GM18909 (cell line): ENCODE results near the gene MYH16.
"Not testable (repeated sequence)": the region's sequence is repeated elsewhere in the genome, so short reads cannot be mapped to it uniquely, and the experiment has no call there.

Source experiments
- ATAC-seq: cut with Tn5 transposase; IDR thresholded peaks from one replicate; pipeline ENCODE4 v1.9.1; 2021; ENCODE audit warnings: mild to moderate bottlenecking; ENCODE audit not compliant: unreplicated experiment, poor library complexity

Gene MYH16

DNA sequence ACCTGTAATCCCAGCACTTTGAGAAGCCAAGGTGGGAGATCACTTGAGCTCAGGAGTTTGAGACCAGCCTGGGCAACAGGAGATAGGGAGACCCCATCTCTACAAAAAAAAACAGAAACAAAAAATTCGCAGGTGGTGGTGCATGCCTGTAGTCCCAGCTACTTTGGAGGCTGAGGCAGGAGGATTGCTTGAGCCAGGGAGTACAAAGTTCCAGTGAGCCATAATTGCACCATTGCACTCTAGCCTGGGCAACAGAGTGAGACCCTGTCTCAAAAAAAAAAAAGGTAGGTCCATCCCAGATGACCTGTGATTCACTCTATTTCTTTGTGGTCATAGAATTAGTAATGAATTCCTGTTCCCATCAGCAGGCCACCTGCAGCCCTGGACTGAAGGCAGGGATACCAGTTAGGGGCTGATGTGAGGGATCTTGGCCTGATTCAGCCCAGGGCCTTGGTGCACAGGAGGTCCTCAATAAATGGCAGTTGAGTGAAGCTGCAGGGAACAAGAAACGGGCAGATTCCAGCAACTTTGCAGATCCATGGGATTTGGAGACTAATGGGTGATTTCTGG lies at the start of gene MYH16:
Gene MYH16 (plus strand): TSS at position 364 of the 570 bp plus-strand sequence.
- ATAC-seq: no peak

DNA sequence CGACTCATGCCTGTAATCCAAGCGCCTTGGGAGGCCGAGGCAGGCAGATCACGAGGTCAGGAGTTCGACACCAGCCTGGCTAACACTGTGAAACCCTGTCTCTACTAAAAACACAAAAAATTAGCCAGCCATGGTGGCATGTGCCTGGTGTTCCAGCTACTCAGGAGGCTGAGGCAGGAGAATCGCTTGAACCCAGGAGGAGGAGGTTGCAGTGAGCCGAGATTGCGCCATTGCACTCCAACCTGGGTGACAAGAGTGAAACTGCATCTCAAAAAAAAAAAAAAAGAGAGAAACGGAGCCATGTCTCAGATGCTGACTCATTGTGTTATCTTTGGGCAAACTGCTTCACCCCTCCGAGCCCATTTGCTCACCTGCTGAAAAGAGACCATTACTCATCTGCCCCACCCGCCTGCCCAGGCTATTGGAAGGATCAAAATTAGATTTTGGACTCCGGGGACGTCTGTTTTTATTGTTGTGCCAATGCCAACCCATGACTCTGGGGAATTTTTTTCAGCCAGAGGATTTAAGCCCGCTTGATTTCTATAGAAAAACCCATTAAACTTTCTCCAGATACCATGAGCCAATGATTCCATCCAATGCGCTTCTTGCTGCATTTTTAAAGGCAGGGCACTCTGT lies 48.3 kb upstream of the MYH16 start:
- ATAC-seq: not testable (repeated sequence)

DNA sequence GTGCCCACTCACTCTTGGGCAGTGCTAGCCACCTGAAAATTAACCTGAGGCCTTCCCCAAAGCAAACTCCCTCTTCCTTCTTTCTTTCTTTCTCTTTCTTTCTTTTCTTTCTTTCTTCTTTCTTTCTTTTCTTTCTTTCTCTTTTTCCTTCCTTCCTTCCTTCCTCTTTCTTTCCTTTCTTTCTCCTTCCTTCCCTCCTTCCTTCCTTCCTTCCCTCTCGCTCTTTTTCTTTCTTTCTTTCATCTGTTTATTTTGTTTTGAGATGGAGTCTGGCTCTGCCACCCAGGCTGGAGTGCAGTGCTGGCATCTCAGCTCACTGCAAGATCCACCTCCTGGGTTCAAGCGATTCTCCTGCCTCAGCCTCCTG lies 47.8 kb upstream of the MYH16 start:
- no peak for ATAC-seq

DNA sequence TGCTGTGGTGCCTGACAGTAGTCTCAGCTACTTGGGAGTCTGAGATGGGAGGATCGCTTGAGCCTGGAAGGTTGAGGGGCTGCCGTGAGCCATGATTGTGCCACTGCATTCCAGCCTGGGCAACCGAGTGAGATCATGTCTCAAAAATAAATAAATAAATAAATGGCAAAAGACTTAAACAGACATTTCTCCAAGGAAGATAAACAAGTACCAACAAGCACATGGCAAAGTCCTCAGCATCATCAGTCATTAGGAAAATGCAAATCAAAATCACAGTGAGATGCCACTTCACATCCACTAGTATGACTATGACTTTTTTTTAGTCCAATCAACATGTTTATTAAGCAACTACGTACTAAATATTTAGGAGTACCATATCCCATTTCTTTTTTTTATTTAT lies 43.4 kb upstream of the MYH16 start:
- ATAC-seq: no peak

DNA sequence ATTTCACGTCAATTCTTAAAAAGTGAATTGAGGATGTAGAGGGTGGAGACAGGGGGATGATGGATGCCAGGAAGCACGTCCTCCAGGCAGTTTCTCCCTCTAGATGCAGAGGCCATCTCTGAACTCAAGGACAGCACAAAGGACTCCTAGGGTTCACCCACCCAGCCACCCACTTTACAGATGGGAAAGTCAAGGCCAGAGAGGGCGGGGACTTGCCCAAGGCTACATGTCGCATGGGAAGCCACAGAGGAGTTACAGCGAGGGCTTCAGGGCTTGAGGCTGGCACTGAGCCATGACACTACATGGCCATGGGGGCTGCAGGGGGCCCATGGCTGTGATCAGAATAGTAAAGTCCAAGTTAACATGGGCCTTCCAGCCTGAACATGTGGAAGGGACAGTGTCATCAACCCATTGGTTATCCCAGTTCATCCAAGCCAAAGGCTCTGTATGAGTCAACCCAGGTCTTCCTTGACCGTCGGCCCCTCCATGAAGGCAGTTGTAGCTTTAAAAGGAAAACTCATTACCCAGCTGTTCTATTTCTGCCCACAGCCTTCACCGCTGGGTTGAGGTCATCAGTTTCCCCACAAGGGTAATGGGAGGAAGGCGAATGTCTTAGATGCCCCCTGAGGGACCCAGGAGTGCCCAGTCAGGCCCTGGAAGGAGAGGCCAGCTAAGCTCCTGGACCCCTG lies 40.4 kb upstream of the MYH16 start:
- no peak for ATAC-seq

DNA sequence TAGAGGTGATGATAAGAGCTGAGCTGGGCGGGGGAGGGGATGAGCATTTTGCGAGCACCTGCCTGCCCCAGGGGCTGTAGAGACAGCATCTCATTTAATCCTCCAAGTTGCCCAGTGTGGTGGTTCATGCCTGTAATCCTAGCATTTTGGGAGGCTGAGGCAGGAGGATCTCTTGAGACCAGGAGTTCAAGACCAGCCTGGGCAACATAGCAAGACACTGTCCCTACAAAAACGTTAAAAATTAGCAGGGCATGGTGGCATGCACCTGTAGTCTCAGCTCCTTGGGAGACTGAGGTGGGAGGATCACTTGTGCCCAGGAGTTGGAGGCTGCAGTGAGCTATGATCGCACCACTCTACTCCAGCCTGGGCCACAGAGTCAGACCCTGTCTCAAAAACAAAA lies 39.7 kb upstream of the MYH16 start:
- not testable (repeated sequence) for ATAC-seq

DNA sequence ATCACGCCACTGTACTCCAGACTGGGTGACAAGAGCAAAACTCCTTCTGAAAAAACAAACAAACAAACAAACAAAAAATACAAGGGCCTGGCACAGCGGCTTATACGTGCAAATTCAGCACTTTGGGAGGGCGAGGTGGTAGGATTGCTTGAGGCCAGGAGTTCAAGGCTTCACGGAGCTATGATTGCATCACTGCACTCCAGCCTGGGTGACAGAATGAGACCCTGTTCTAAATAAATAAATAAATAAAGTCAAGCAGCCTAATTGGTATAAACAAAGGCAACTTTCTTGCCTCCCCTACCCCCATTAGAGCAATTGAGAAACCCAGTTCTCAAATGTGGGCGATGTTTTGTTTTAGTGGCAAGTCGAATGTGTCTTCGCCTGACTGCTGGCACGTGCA lies 38.5 kb upstream of the MYH16 start:
- no peak for ATAC-seq

DNA sequence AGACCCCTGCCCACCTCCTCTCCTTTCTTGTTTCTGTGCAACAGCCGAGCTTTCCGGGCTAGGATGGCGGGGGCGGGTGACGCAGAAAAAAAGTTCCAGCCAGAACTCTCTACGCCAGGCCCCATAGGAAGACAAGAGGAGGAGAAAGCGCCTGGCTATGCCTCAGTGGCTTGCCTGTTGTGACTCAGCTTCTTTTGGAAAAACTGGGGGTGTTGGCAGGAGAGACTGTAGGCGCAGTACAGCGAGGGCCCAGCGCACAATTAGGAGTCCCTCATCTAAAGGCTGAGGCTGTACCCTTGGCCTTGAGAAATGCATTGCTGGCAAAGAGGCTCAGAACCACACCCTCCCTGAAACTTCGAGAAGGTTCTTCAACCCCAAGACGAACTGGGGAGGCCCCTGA lies 36.7 kb upstream of the MYH16 start:
- ATAC-seq: no peak

DNA sequence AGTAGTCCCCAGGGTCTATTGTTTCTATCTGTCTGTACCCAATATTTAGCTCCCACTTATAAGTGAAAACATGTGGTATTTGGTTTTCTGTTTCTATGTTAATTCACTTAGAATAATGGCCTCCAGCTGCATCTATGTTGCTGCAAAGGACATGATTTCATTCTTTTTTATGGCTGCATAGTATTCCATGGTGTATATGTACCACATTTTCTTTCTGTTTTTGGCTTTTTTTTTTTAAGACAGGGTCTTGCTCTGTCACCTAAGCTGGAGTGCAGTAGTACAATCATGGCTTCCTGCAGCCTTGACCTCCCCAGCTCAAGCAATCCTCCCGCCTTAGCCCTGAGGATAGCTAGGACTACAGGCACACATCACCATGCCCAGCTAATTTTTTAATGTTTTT lies 34.8 kb upstream of the MYH16 start:
- ATAC-seq: not testable (repeated sequence)

DNA sequence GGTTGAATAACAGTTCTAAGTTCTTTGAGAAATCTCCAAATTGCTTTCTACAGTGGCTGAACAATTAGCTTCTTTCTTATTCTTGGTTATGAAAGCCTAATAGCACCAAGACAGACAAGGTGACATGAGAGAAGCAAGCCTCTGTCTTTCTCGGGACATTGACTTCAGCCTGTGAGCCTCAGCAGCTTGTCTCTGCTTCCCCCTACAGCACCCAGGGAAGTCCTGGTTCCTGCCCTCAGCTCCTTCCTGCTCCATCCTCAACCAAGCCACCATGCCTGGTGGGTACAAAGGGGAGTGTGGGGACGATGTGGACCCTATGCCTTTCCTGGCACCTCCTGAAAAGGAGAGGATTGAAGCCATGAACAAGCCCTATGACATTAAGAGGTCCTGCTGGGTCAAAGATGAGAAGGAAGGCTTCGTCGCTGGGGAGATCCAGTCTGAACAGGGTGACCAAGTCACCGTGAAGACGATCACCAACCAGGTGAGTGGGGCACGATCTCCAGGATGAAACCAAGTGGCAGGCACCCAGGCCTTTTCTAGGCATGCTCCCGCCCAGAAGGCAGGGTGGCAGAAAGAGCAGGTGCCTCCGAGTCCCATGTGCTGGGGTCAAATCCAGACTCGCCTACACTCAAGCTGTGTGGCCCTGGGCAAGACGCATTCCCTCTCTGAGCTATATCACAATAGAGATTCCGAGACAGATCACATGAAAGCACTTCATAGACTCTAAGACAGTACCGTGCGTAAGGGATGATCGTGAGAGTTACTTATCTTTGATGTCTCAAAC lies 33.9 kb upstream of the MYH16 start:
- no peak for ATAC-seq

DNA sequence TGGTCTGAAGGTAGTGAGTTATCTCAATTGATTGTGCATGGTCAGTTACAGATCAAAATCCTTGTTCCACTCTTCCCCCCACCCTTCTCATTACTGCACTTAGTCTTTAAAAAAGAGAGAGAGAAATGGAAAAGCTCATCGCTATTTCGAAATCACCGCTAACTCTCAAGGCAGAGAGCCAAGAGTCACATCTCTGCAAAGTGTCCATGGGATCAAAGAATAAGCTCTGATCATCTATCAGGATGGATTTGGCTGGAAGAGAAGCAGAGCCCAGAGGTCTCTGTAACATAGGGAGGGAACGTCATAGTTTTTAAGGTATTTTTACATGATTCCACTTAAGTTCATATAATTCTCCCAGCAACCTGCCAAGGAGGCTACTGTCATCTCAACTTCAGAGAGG lies 30.0 kb upstream of the MYH16 start:
- no peak for ATAC-seq

DNA sequence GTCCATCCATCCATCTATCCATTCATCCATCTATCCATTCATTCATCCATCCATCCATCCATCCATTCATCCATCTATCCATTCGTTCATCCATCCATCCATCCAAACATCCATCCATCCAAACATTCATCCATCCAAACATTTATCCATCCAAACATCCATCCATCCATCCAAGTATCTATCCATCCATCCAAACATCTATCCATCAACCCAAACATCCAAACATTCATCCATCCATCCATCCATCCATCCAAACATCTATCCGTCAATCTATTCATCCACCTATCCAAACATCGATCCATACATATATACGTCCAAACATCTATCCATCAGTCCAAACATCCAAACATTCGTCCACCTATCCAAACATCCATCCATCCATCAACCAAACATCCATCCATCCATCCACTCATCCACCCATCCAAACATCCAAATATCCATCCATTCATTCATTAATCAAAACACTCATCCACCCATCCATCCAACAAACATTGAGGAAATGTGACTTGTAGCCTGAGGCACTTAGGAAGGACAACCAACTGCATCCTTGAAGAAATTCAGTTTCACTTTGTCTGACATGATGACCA lies 28.8 kb upstream of the MYH16 start:
- no peak for ATAC-seq

DNA sequence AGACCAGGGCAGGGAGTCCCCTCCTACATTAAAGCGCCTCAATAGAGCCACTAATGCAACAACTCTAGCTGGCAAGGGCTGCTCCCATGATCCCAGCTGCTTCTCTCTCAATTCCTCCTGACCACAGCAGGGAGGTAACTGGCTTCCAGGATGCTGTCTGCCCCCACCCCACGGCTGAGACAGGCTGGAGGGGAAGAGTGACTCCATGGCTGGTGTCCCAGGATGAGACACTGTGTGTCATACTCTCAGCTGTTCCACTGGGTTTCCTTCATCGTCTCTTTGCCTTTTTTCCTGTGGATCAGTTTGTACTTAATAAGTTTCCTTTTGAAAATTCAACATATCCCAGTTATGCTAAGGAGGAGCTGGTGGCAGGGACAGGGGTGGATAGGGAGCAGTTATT lies 27.7 kb upstream of the MYH16 start:
- ATAC-seq: no peak

DNA sequence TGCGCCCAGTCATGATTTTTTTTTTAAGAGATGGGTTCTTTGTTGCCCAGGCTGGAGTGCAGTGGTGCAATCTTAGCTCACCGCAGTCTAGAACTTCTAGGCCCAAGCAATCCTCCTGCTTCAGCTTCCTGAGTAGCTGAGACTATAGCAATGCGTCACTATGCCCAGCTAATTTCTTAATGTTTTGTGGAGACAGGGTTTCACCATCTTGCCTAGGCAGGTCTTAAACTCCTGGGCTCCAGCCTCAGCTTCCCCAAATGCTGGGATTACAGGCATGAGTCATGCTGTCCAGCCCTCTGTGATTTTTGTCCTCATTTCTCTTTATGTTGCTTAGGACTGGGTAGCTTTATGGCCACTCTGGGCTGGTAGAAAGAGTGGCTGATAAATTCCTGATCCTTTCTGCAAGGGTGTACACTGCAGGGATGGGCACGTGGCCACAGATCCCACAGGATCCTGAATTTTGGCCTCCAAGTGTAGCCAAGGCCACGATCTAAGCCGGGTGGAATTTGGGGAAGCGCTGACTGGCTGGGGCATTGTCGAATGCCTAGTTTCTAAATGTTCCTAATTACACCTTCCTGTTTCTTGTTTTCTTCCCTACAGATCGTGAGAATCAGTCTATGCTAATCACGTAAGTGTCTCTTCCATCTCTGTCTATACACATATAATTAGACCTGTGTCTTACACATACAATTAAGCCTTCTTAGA lies 24.1 kb upstream of the MYH16 start:
- no peak for ATAC-seq

DNA sequence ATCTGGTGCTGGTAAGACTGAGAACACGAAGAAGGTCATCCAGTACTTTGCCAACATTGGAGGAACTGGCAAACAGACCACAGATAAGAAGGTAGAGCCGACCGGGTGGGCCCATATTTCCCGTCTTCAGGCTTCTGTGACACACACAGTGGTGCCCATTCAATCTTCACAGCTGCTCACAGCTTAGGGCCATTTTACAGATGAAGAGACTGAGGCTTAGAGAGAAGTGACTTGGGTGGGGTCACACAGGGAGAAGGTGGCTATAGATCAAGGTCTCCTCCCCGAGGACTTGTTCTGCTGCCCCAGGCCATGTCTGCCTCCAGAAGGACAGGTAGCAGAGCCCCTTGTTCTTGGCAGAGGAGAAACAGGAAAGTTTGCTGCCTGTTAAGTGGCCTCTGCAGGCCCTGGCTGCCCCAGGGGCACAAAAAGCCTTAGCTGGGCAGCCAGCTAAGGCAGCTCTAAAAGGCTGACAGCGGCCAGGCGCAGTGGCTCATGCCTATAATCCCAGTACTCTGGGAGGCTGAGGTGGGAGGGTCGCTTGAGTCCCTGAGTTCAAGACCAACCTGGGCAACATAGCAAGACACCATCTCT lies 22.6 kb upstream of the MYH16 start:
- ATAC-seq: no peak

DNA sequence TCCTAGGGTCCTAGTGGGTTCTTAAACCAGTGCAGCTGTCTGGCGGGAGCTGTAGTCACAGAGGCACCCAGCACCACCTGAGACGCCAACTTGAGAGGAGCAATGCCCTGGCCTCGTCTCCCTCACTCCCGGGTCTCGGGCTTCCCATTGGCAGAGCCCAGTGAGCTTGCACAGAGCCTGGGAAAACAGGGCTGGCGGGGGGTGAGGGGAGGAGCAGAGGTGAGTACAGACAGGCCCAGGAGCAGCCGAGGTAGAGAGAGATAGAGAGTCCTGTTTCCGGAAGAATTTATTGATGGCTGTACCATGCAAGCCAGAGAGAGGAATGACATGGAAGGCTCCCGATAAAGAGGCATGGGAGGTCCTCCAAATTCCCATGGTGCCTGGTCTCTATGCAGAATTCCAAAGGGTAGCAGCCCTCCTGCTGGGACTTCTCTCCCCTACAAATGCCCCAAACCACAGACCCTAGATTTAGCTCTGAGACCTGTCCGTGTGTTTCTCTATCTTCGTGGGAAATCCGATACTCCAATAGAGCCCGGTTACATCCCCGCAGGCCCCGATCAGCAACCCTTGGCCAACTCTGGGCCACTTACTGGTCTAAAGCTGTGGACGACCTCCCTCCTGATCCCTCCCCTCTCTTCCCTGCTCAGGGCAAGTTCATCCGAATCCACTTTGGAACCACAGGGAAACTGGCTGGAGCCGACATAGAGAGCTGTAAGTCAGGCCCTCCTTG lies 20.3 kb upstream of the MYH16 start:
- ATAC-seq: no peak

DNA sequence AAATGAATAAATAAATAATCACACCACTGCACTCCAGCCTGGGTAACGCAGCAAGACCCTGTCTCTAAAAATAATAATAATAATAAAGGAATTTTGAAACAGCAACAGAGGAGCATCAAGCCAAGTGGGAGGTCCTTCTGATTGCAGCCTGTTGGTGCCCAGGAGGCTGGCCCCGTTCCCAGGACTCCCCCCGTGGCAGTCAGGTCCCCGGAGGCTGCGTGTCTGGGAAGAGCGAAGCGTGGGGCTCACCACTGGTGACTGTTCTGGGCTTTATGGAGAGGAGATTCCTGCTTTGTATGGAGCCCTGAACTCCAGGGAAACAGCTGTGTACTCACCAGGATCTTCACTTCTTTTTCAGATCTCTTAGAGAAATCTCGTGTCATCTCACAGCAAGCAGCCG lies 19.3 kb upstream of the MYH16 start:
- no peak for ATAC-seq

DNA sequence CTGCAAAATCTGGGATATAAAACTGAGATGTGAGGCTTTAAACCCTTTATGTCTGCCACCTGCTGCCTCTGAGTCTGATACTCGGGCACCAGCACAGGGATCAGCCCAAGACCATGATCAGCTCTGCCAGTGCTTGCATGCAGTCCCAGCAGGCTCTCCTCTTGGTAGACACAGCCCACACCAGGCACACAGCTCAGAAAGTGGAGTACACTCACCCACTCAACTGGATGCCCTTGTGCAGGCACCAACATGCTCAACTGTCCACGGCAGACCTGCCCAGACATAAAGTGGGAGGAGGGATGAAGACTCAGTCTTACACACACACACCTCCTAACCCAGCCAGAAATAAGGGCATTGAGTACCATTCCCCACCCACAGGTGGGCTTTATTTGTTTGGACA lies 18.2 kb upstream of the MYH16 start:
- no peak for ATAC-seq

DNA sequence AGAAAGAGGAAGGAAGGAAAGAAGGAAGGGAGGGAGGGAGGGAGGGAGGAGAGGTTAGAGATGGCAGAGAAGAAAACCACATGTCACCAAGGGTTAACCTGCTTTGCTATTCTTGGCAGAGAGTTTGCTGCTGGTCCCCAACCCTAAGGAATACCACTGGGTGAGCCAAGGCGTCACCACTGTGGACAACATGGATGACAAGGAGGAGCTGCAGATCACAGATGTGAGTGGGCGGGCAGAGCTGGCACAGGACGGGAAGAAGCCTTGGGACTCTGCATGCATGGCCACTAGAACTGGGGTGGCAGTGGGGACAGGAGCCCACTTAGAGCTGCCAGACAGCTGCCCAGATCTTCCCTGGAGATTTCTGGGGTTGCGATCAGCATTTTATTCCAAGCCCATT lies 17.2 kb upstream of the MYH16 start:
- no peak for ATAC-seq
